Endothelial cell (in vitro differentiated cells): Measurements from ENCODE around the gene OR5D13. TPM values are rescaled to one million over a fixed set of nuclear protein-coding genes. Genes with fewer than 3 reads are reported as not detected.

Experiments used
- DNase-seq: peaks from one replicate; pipeline ENCODE4 v3.0.0; 2021; ENCODE audit warnings: low spot score
- H3K27ac Mint-ChIP-seq: one replicate; pipeline ENCODE4 v1.8.0; 2021; ENCODE audit warnings: mixed read lengths, inconsistent platforms; ENCODE audit not compliant: unreplicated experiment
- H3K27me3 Mint-ChIP-seq: one replicate; pipeline ENCODE4 v1.8.0; 2021; ENCODE audit warnings: mild to moderate bottlenecking, moderate library complexity, mixed read lengths, inconsistent platforms; ENCODE audit not compliant: unreplicated experiment
- H3K36me3 Mint-ChIP-seq: one replicate; pipeline ENCODE4 v1.8.0; 2021; ENCODE audit warnings: mild to moderate bottlenecking, low read depth, mixed read lengths, inconsistent platforms; ENCODE audit not compliant: unreplicated experiment
- H3K4me1 Mint-ChIP-seq: one replicate; pipeline ENCODE4 v1.8.0; 2021; ENCODE audit warnings: mild to moderate bottlenecking, mixed read lengths, inconsistent platforms; ENCODE audit not compliant: unreplicated experiment
- H3K4me3 Mint-ChIP-seq: one replicate; pipeline ENCODE4 v1.8.0; 2021; ENCODE audit warnings: mild to moderate bottlenecking, mixed read lengths, inconsistent platforms; ENCODE audit not compliant: unreplicated experiment
- H3K9me3 Mint-ChIP-seq: one replicate; pipeline ENCODE4 v1.8.0; 2021; ENCODE audit warnings: mixed read lengths, inconsistent platforms; ENCODE audit not compliant: unreplicated experiment
- CTCF ChIP-seq: fragments of 200-600 bp; sonication (generic); IDR thresholded peaks from one replicate; pipeline ENCODE4 v1.5.0; 2021; ENCODE audit warnings: antibody characterized with exemption; ENCODE audit not compliant: unreplicated experiment
- total RNA-seq: library from RNA; stranded (reverse); fragmentation: NEBNext Ultra II Directional; extraction: Animal tissue kit (Norgen Biotek cat#: 25700); gene quantifications from one replicate; pipeline ENCODE4 v1.2.1, GENCODE V29; 2021; ENCODE audit not compliant: unreplicated experiment

The OR5D13 gene
- total RNA-seq, 1 donor from 2014 or later, result not detected

DNA sequence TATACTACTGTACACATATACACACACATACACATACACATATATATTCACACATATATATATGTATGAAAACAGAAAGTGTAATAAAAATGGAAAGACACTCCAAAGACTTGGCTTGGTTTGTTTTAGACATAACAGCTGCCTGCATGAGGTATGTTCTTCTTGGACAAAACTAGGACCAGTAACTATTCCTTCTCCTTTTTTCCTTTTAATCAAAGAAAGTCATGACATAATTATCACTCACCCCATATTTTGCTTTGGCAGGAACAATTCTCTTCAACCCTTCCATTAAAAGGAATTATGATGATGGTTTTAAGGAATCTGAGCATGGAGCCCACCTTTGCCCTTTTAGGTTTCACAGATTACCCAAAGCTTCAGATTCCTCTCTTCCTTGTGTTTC, 22.0 kb downstream of the OR5D13 start, which contains the start of gene OR5D14:
Gene OR5D14 (plus strand): TSS at position 301 of the 400 bp plus-strand sequence. CDS start 0 bp downstream, at position 301.
- no peak for DNase-seq

DNA sequence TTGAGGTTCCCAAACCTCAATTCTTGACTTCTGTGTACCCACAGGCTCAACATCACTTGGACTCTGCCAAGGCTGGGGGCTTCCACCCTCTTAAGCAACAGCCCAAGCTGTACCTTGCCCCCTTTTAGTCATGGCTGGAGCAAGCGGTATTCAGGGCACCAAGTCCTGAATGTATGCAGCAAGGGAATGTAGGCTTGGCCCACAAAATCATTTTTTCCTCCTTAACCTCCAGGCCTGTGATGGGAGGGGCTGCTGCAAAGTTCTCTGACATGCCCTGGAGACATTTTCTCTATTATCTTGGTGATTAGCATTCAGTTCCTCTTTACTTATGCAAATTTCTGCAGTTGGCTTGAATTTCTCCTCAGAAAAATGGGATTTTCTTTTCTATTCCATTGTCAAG, 33.0 kb downstream of the OR5D13 start:
- Mint-ChIP-seq H3K27ac (no peak overlapping the region), H3K4me1 (no peaks in the 10 kb centered on the region), H3K27me3 (peaks cover 4% of the 10 kb centered on the region), H3K4me3 (no peak overlapping the region), H3K9me3 (peaks cover 17% of the 10 kb centered on the region), H3K36me3 (no peaks in the 10 kb centered on the region)
- no peak for TF ChIP-seq CTCF
- DNase-seq, result no peak

More for the DNA sequence above, 22.0 kb downstream of the OR5D13 start, which contains the start of gene OR5D14:
- H3K4me3 Mint-ChIP-seq, result no peak within 1 kb of the TSS
- no peaks in the 10 kb centered on the region for H3K4me1 Mint-ChIP-seq
- H3K27me3 Mint-ChIP-seq, result peaks cover 3% of the 10 kb centered on the region
- H3K36me3 Mint-ChIP-seq, result no peaks in the 10 kb centered on the region
- no peak within 1 kb of the TSS for H3K27ac Mint-ChIP-seq
- no peak for TF ChIP-seq CTCF
- H3K9me3 Mint-ChIP-seq, result peaks cover 20% of the 10 kb centered on the region

DNA sequence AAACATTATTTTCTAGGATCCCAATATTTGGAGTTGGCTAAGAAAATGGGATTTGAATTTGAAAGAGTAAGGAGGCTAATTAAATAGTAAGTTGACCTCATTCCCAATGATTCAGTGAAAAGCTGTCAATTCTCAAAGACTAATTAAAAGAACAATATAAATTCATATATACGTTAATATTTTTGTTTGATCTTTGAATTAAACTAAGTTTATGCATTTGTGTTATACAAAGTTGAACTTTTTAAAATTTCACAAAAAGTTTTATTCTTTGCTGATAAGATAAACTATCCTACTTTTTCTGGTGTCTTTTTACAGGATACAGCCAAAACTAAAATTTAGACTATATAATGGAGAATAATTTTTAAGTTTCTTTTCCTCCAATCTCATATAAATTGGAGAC, 37.8 kb downstream of the OR5D13 start, which contains the start of gene OR5L1:
Gene OR5L1 (plus strand): TSS at position 301 of the 400 bp plus-strand sequence. CDS start 100 bp downstream, outside the sequence.
- no peak for DNase-seq
- no peak for TF ChIP-seq CTCF
- peaks cover 2% of the 10 kb centered on the region for H3K27me3 Mint-ChIP-seq
- no peaks in the 10 kb centered on the region for H3K36me3 Mint-ChIP-seq
- H3K9me3 Mint-ChIP-seq, result peaks cover 11% of the 10 kb centered on the region
- H3K4me1 Mint-ChIP-seq, result no peaks in the 10 kb centered on the region
- no peak within 1 kb of the TSS for H3K4me3 Mint-ChIP-seq
- H3K27ac Mint-ChIP-seq, result no peak within 1 kb of the TSS

GRCh38 chr11:55819330-55819729, 46.1 kb downstream of the OR5D13 start, which contains the start of gene OR5D18:
OR5D18 (plus strand) TSS chr11:55819630; CDS start chr11:55819630, 0 bp downstream.
- Mint-ChIP-seq H3K27me3 (peaks cover 2% of the 10 kb centered on the region), H3K36me3 (no peaks in the 10 kb centered on the region), H3K9me3 (peaks cover 17% of the 10 kb centered on the region), H3K27ac (no peak within 1 kb of the TSS), H3K4me3 (no peak within 1 kb of the TSS), H3K4me1 (no peaks in the 10 kb centered on the region)
- TF ChIP-seq CTCF, result no peak
- no peak for DNase-seq

Other genes starting within 250 kb of the OR5D13 start
- gene OR4C15, start 219.0 kb upstream of the OR5D13 start, total RNA-seq, result not detected
- not detected for gene OR4C16, start 201.3 kb upstream of the OR5D13 start, total RNA-seq
- gene OR4C11, start 165.8 kb upstream of the OR5D13 start, total RNA-seq, result not detected
- not detected for gene OR4P4, start 138.3 kb upstream of the OR5D13 start, total RNA-seq
- not detected for gene OR4S2, start 125.1 kb upstream of the OR5D13 start, total RNA-seq
- not detected for gene OR4C6, start 111.2 kb upstream of the OR5D13 start, total RNA-seq
- not detected for gene OR5D14, start 22.1 kb downstream of the OR5D13 start, total RNA-seq
- not detected for gene OR5L1, start 37.9 kb downstream of the OR5D13 start, total RNA-seq
- gene OR5D18, start 46.2 kb downstream of the OR5D13 start, total RNA-seq, result not detected
- not detected for gene OR5L2, start 53.8 kb downstream of the OR5D13 start, total RNA-seq
- gene OR5D16, start 65.3 kb downstream of the OR5D13 start, total RNA-seq, result not detected
- not detected for gene TRIM51, start 109.9 kb downstream of the OR5D13 start, total RNA-seq
- not detected for gene OR5W2, start 141.1 kb downstream of the OR5D13 start, total RNA-seq
- gene OR5I1, start 163.0 kb downstream of the OR5D13 start, total RNA-seq, result not detected
- gene OR10AG1, start 196.5 kb downstream of the OR5D13 start, total RNA-seq, result not detected
- gene OR5F1, start 221.2 kb downstream of the OR5D13 start, total RNA-seq, result not detected